HepG2 (cell line): ENCODE results near the gene PCAT6. TPM values are rescaled to one million over a fixed set of nuclear protein-coding genes. Genes with fewer than 3 reads are reported as not detected.

Experiments used
- AHR ChIP-seq: IDR thresholded peaks from 2 replicates; pipeline ENCODE4 v1.6.1; 2018; ENCODE audit warnings: missing genetic modification reagents, missing compliant biosample characterization
- CHD2 ChIP-seq: IDR thresholded peaks from 2 replicates; pipeline ENCODE4 v1.6.1; 2011; ENCODE audit warnings: low read depth, low read length, improper control_type of control experiment
- DMAP1 ChIP-seq: IDR thresholded peaks from 2 replicates; pipeline ENCODE4 v1.6.1; 2016
- FOSL1 ChIP-seq: sonication (generic); formaldehyde crosslinking; IDR thresholded peaks from 2 replicates; pipeline ENCODE4 v1.9.0; 2021; ENCODE audit warnings: missing genetic modification reagents, borderline replicate concordance
- HOXA3 ChIP-seq: sonication (generic); formaldehyde crosslinking; IDR thresholded peaks from 2 replicates; pipeline ENCODE4 v1.5.0; 2020; ENCODE audit warnings: missing genetic modification reagents
- KDM2A ChIP-seq: sonication (generic); formaldehyde crosslinking; IDR thresholded peaks from 2 replicates; pipeline ENCODE4 v1.4.0; 2020; ENCODE audit warnings: low read depth, missing genetic modification reagents, borderline replicate concordance
- MAF1 ChIP-seq: sonication (generic); formaldehyde crosslinking; IDR thresholded peaks from 2 replicates; pipeline ENCODE4 v1.5.0; 2020; ENCODE audit warnings: missing genetic modification reagents, borderline replicate concordance
- MAZ ChIP-seq, 2 experiments: sonication (generic) in 1 of 2; formaldehyde crosslinking in 1 of 2; IDR thresholded peaks; 2 replicates each; pipeline versions ENCODE4 v1.5.0 to v1.6.1; 2012 to 2020; ENCODE audit warnings: low read depth in 2 of 2, mild to moderate bottlenecking in 2 of 2, borderline replicate concordance in 1 of 2, improper control_type of control experiment in 1 of 2, low read length in 1 of 2, missing genetic modification reagents in 1 of 2, moderate library complexity in 1 of 2
- MEIS2 ChIP-seq: sonication (generic); formaldehyde crosslinking; IDR thresholded peaks from 2 replicates; pipeline ENCODE4 v1.9.0; 2021; ENCODE audit warnings: mild to moderate bottlenecking, missing genetic modification reagents
- MTF1 ChIP-seq: sonication (generic); formaldehyde crosslinking; IDR thresholded peaks from 2 replicates; pipeline ENCODE4 v1.5.0; 2020; ENCODE audit warnings: missing genetic modification reagents
- MYC ChIP-seq: sonication (generic); formaldehyde crosslinking; IDR thresholded peaks from 2 replicates; pipeline ENCODE4 v1.9.0; 2021; ENCODE audit warnings: missing genetic modification reagents, borderline replicate concordance
- THAP11 ChIP-seq: IDR thresholded peaks from 2 replicates; pipeline ENCODE4 v1.6.1; 2016; ENCODE audit warnings: missing biosample characterization, missing genetic modification reagents
- UBTF ChIP-seq: sonication (generic); formaldehyde crosslinking; IDR thresholded peaks from 2 replicates; pipeline ENCODE4 v1.4.0; 2020; ENCODE audit warnings: mild to moderate bottlenecking, missing genetic modification reagents
- ZFY ChIP-seq: sonication (generic); formaldehyde crosslinking; IDR thresholded peaks from 2 replicates; pipeline ENCODE4 v1.4.0; 2020; ENCODE audit warnings: missing genetic modification reagents
- ZHX1 ChIP-seq: sonication (generic); formaldehyde crosslinking; IDR thresholded peaks from 2 replicates; pipeline ENCODE4 v1.8.1; 2022; ENCODE audit warnings: low read depth, mild to moderate bottlenecking, missing genetic modification reagents
- ZNF143 ChIP-seq: sonication (generic); formaldehyde crosslinking; IDR thresholded peaks from 2 replicates; pipeline ENCODE4 v1.4.0; 2020; ENCODE audit warnings: missing genetic modification reagents
- ZNF563 ChIP-seq: sonication (generic); formaldehyde crosslinking; IDR thresholded peaks from 2 replicates; pipeline ENCODE4 v1.8.0; 2022; ENCODE audit warnings: mild to moderate bottlenecking, moderate library complexity, missing genetic modification reagents
- ZNF777 ChIP-seq: sonication (generic); formaldehyde crosslinking; IDR thresholded peaks from 2 replicates; pipeline ENCODE4 v1.4.0; 2020; ENCODE audit warnings: missing genetic modification reagents
- ZNF782 ChIP-seq: sonication (generic); formaldehyde crosslinking; IDR thresholded peaks from 2 replicates; pipeline ENCODE4 v1.4.0; 2020; ENCODE audit warnings: missing genetic modification reagents, mild to moderate bottlenecking, borderline replicate concordance
- ZNF800 ChIP-seq: sonication (generic); formaldehyde crosslinking; IDR thresholded peaks from 2 replicates; pipeline ENCODE4 v1.4.0; 2020; ENCODE audit warnings: missing genetic modification reagents
- ZSCAN5A ChIP-seq: sonication (generic); formaldehyde crosslinking; IDR thresholded peaks from 2 replicates; pipeline ENCODE4 v1.8.0; 2022; ENCODE audit warnings: mild to moderate bottlenecking, missing genetic modification reagents, borderline replicate concordance
- polyA plus RNA-seq, 8 experiments: library from polyadenylated mRNA; depleted of rRNA in 3 of 8; stranded (reverse) in 7 of 8; unstranded in 1 of 8; fragments of >200 nt; fragmentation: Illumina TruSeq in 4 of 8; extraction: Trizol in 4 of 8; gene quantifications; 2 replicates each; pipeline versions ENCODE4 v1.2.1 to v1.2.3, GENCODE V29; 2011 to 2016; ENCODE audit warnings: low read depth in 4 of 8, missing spikeins in 1 of 8, mixed read lengths in 1 of 8; ENCODE audit not compliant: insufficient read depth in 1 of 8
- total RNA-seq, 5 experiments: library from RNA; depleted of rRNA; stranded (reverse); fragments of >200 nt; fragmentation: Illumina TruSeq; extraction: Trizol; gene quantifications; 2 replicates each; pipeline ENCODE4 v1.2.3, GENCODE V29; 2016; ENCODE audit warnings: low read depth in 1 of 5

The PCAT6 gene
- total and polyA plus RNA-seq, 2 of the 13 experiments (the other 11 are each of a cell fraction or from before 2014, with no cell fraction given): 0.60 to 4.4 TPM

GRCh38 chr1:202806845-202807450, 3.8 kb upstream of the PCAT6 start (continued):
- no peak for TF ChIP-seq ZNF143 (CRISPR knock-in tag)
- TF ChIP-seq ZNF777 (CRISPR knock-in tag): peak; percentile 54; the same call in 1 of the 2 replicates
- no peak for TF ChIP-seq MAF1
- no peak for TF ChIP-seq ZHX1
- peak; percentile 50; the same call in 1 of the 2 replicates for TF ChIP-seq ZNF563
- peak; percentile 24; the same call in 1 of the 2 replicates for TF ChIP-seq DMAP1 (CRISPR knock-in tag)
- no peak for TF ChIP-seq FOSL1
- TF ChIP-seq KDM2A (CRISPR knock-in tag): 0 out of 2 replicates have a peak, but pooled peaks have one; percentile 25
- no peak for TF ChIP-seq ZSCAN5A
- TF ChIP-seq CHD2: no peak
- no peak for TF ChIP-seq HOXA3 (CRISPR knock-in tag)
- no peak for TF ChIP-seq MAZ (IDR thresholded peaks at IDR 0.05; ENCODE audit: borderline replicate concordance, low read depth, low read length)
- no peak for TF ChIP-seq MAZ (CRISPR knock-in tag; IDR thresholded peaks at IDR 0.05; ENCODE audit: low read depth)
- 0 out of 2 replicates have a peak, but pooled peaks have one; percentile 25 for TF ChIP-seq AHR
- TF ChIP-seq ZNF800: no peak
- TF ChIP-seq UBTF (CRISPR knock-in tag): peak; percentile 59; the same call in 1 of the 2 replicates
- 0 out of 2 replicates have a peak, but pooled peaks have one; percentile 22 for TF ChIP-seq MEIS2 (CRISPR knock-in tag)
- TF ChIP-seq MTF1 (CRISPR knock-in tag): no peak
- TF ChIP-seq ZFY (CRISPR knock-in tag): peak; percentile 54
- no peak for TF ChIP-seq THAP11 (CRISPR knock-in tag)
- TF ChIP-seq MYC (CRISPR knock-in tag): no peak
- peak; percentile 39; the same call in 1 of the 2 replicates for TF ChIP-seq ZNF782 (CRISPR knock-in tag)
- TF ChIP-seq, all 625 proteins: peak for 34
